ENCODE data around the gene SPPL3. TPM values are rescaled to one million over a fixed set of nuclear protein-coding genes. Genes with fewer than 3 reads are reported as not detected.
"Not testable (repeated sequence)": the region's sequence is repeated elsewhere in the genome, so short reads cannot be mapped to it uniquely, and the experiment has no call there.

SPPL3 gene
- total RNA-seq, 2 experiments from 2014 or later: 38.3 to 43.4 TPM

DNA sequence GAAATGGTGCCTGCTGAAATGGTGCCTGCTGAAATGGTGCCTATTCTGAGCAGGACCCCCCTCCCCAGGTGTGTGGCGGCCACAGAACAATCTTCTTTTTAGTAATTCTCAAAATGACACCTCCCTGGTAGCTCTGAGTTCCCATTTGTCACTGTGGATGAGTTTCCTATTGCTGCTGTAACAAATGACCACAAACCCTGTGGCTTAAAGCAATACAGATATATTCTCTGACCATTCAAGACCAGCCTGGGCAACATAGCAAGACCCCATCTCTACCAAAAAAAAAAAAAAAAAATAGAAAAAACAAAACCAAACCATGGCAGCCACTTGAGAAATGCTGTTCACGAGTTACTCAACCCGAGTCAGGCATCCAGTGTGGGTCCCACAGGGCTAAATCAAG lies 170.6 kb downstream of the SPPL3 start:
- Histone ChIP-seq H3K9me3 (ENCODE audit: control insufficient read depth in 1 of 2, insufficient read depth in 1 of 2, low read length in 2 of 2) (no peaks in the 10 kb centered on the region), H3K27me3 (ENCODE audit: control insufficient read depth in 1 of 2, insufficient read depth in 2 of 2, low read length in 2 of 2) (no peaks in the 10 kb centered on the region), H3K36me3 (ENCODE audit: insufficient read depth, low read length) (peaks cover 5% of the 10 kb centered on the region), H3K27ac (ENCODE audit: low read depth in 1 of 2, low read length in 2 of 2) (no peak overlapping the region), H3K4me3 (ENCODE audit: low read length) (no peak overlapping the region), H3K4me1 (ENCODE audit: insufficient read depth, low read length) (no peaks in the 10 kb centered on the region)
- no peak overlapping the region for H3K27ac Mint-ChIP-seq
- H3K36me3 Mint-ChIP-seq (ENCODE audit: low read depth): peaks cover 33% of the 10 kb centered on the region
- ChIA-PET POLR2A (interaction anchor here (0.6 kb wide), 1 partner anchor 114 kb away, joined by 4 read pairs; no protein-coding TSS in a partner anchor), CTCF (no interaction called here)
- no peak overlapping the region for H3K4me3 Mint-ChIP-seq
- H3K27me3 Mint-ChIP-seq: no peaks in the 10 kb centered on the region
- H3K4me1 Mint-ChIP-seq (ENCODE audit: low read depth): no peaks in the 10 kb centered on the region
- TF ChIP-seq, protein P1, sequence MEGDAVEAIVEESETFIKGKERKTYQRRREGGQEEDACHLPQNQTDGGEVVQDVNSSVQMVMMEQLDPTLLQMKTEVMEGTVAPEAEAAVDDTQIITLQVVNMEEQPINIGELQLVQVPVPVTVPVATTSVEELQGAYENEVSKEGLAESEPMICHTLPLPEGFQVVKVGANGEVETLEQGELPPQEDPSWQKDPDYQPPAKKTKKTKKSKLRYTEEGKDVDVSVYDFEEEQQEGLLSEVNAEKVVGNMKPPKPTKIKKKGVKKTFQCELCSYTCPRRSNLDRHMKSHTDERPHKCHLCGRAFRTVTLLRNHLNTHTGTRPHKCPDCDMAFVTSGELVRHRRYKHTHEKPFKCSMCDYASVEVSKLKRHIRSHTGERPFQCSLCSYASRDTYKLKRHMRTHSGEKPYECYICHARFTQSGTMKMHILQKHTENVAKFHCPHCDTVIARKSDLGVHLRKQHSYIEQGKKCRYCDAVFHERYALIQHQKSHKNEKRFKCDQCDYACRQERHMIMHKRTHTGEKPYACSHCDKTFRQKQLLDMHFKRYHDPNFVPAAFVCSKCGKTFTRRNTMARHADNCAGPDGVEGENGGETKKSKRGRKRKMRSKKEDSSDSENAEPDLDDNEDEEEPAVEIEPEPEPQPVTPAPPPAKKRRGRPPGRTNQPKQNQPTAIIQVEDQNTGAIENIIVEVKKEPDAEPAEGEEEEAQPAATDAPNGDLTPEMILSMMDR (IDR thresholded peaks at IDR 0.05): no peak
- no peak for ATAC-seq (ENCODE audit: poor library complexity)
- no peak for DNase-seq
- H3K9me3 Mint-ChIP-seq: no peaks in the 10 kb centered on the region
- intact Hi-C loops (cut with DNase I, micrococcal nuclease): no loop called here

DNA sequence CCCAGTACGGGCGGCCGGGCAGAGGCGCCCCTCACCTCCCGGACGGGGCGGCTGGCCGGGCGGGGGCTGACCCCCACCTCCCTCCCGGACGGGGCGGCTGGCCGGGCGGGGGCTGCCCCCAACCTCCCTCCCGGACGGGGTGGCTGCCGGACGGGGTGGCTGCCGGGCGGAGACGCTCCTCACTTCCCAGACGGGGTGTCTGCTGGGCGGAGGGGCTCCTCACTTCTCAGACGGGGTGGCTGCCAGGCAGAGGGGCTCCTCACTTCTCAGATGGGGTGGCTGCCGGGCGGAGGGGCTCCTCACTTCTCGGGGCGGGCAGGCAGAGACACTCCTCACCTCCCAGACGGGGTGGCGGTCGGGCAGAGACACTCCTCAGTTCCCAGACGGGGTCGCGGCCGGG lies 172.0 kb downstream of the SPPL3 start:
- peaks cover 11% of the 10 kb centered on the region for H3K36me3 ChIP-seq (ENCODE audit: insufficient read depth, low read length)
- CTCF ChIA-PET; ATAC-seq (ENCODE audit: poor library complexity); H3K27me3 Mint-ChIP-seq; H3K27ac Mint-ChIP-seq; H3K9me3 Mint-ChIP-seq; DNase-seq; H3K4me3 Mint-ChIP-seq; H3K9me3 ChIP-seq (ENCODE audit: control insufficient read depth in 1 of 2, insufficient read depth in 1 of 2, low read length in 2 of 2); POLR2A ChIA-PET; H3K27ac ChIP-seq (ENCODE audit: low read depth in 1 of 2, low read length in 2 of 2); H3K4me3 ChIP-seq (ENCODE audit: low read length); intact Hi-C loops (cut with DNase I, micrococcal nuclease); H3K27me3 ChIP-seq (ENCODE audit: control insufficient read depth in 1 of 2, insufficient read depth in 2 of 2, low read length in 2 of 2); H3K4me1 Mint-ChIP-seq (ENCODE audit: low read depth); H3K4me1 ChIP-seq (ENCODE audit: insufficient read depth, low read length): not testable (repeated sequence)
- H3K36me3 Mint-ChIP-seq (ENCODE audit: low read depth): peaks cover 38% of the 10 kb centered on the region

DNA sequence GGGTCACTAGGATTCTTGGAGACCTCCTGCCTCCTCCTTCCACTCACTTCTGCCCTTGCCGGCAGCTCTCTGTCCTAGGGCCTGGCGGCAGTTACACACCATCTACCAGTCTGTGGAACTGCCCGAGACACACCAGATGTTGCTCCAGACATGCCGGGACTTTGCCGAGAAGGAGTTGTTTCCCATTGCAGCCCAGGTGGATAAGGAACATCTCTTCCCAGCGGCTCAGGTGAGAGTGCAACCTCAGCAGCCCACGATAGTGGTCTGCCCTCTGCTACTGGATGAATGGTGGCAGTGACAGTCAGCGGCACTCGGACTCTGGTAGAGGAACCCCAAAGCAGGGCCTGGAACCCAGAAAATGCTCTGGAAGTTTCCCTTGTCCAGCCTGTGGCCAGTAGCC lies 177.2 kb downstream of the SPPL3 start:
- Histone ChIP-seq H3K9me3 (ENCODE audit: control insufficient read depth in 1 of 2, insufficient read depth in 1 of 2, low read length in 2 of 2) (no peaks in the 10 kb centered on the region), H3K27ac (ENCODE audit: low read depth in 1 of 2, low read length in 2 of 2) (no peak overlapping the region), H3K4me1 (ENCODE audit: insufficient read depth, low read length) (peaks cover 28% of the 10 kb centered on the region), H3K4me3 (ENCODE audit: low read length) (no peak overlapping the region), H3K36me3 (ENCODE audit: insufficient read depth, low read length) (peaks cover 23% of the 10 kb centered on the region), H3K27me3 (ENCODE audit: control insufficient read depth in 1 of 2, insufficient read depth in 2 of 2, low read length in 2 of 2) (no peaks in the 10 kb centered on the region)
- peak overlapping the region; percentile 97 for H3K4me3 Mint-ChIP-seq
- ChIA-PET POLR2A (no interaction called here), CTCF (no interaction called here)
- H3K4me1 Mint-ChIP-seq (ENCODE audit: low read depth): peaks cover 21% of the 10 kb centered on the region
- intact Hi-C loops (cut with DNase I, micrococcal nuclease): loop anchor here in 1 of 2 experiments (5.0 kb wide), 3 partner anchors 40 to 280 kb away; partner anchors contain the start of genes GATC, MLEC, POP5 and TRIAP1
- DNase-seq (no peak), ATAC-seq (ENCODE audit: poor library complexity) (no peak)
- TF ChIP-seq, protein P1 (IDR thresholded peaks at IDR 0.05): no peak
- H3K36me3 Mint-ChIP-seq (ENCODE audit: low read depth): peaks cover 42% of the 10 kb centered on the region
- no peaks in the 10 kb centered on the region for H3K27me3 Mint-ChIP-seq
- H3K9me3 Mint-ChIP-seq: no peaks in the 10 kb centered on the region
- H3K27ac Mint-ChIP-seq: no peak overlapping the region

DNA sequence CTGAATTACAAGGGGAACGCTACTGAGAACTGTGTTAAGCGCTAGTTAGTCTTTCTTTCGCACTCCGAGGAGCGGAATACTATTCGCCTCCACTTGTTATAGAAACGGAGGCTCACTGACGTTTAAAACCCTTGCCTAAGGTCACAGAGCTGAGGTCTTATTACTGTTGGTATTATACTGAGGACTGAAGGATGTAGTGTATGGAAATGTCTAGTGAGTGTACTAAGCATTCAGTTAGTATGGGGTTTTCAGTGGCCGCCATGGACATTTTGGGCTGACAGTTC lies 177.7 kb downstream of the SPPL3 start:
- peaks cover 44% of the 10 kb centered on the region for H3K36me3 Mint-ChIP-seq (ENCODE audit: low read depth)
- Histone ChIP-seq H3K9me3 (ENCODE audit: control insufficient read depth in 1 of 2, insufficient read depth in 1 of 2, low read length in 2 of 2) (no peaks in the 10 kb centered on the region), H3K4me1 (ENCODE audit: insufficient read depth, low read length) (peaks cover 28% of the 10 kb centered on the region), H3K4me3 (ENCODE audit: low read length) (peak overlapping the region; percentile 75), H3K36me3 (ENCODE audit: insufficient read depth, low read length) (peaks cover 28% of the 10 kb centered on the region), H3K27ac (ENCODE audit: low read depth in 1 of 2, low read length in 2 of 2) (no peak overlapping the region), H3K27me3 (ENCODE audit: control insufficient read depth in 1 of 2, insufficient read depth in 2 of 2, low read length in 2 of 2) (no peaks in the 10 kb centered on the region)
- intact Hi-C loops (cut with DNase I, micrococcal nuclease): loop anchor here in 1 of 2 experiments (5.0 kb wide), 3 partner anchors 39 to 279 kb away; partner anchors contain the start of genes GATC, MLEC, POP5 and TRIAP1
- no peaks in the 10 kb centered on the region for H3K27me3 Mint-ChIP-seq
- POLR2A ChIA-PET: no interaction called here
- CTCF ChIA-PET: no interaction called here
- ATAC-seq (ENCODE audit: poor library complexity) (no peak), DNase-seq (no peak)
- peaks cover 21% of the 10 kb centered on the region for H3K4me1 Mint-ChIP-seq (ENCODE audit: low read depth)
- H3K27ac Mint-ChIP-seq: peak overlapping the region; percentile 72
- peak overlapping the region; percentile 97 for H3K4me3 Mint-ChIP-seq
- no peaks in the 10 kb centered on the region for H3K9me3 Mint-ChIP-seq
- TF ChIP-seq, protein P1 (IDR thresholded peaks at IDR 0.05): no peak
